Kidney (tissue), 14 donors: ENCODE measurements around the gene GIPC2. TPM values are rescaled to one million over a fixed set of nuclear protein-coding genes. Genes with fewer than 3 reads are reported as not detected.

Experiments used
- DNase-seq, 5 donors: peaks; one replicate each; pipeline ENCODE4 v3.0.0-alpha.2; 2013 to 2020
- FAIRE-seq: peaks from 2 replicates; lab custom pipeline; 2012; peaks lifted over from hg19 to GRCh38; lab: Jason Lieb, UNC
- H3K27ac ChIP-seq, 2 donors: one replicate each; pipeline ENCODE4 v1.7.0; 2013; ENCODE audit warnings: low read depth in 2 of 2, low read length in 2 of 2, inconsistent platforms in 1 of 2
- H3K27me3 ChIP-seq: one replicate; pipeline ENCODE4 v1.7.1; 2013; ENCODE audit warnings: low read length, inconsistent platforms; ENCODE audit not compliant: control insufficient read depth, insufficient read depth
- H3K36me3 ChIP-seq, 3 donors: one replicate each; pipeline versions ENCODE4 v1.7.0 to v1.7.1; 2013; ENCODE audit warnings: low read length in 3 of 3, control low read depth in 1 of 3, inconsistent platforms in 1 of 3; ENCODE audit not compliant: insufficient read depth in 3 of 3, control insufficient read depth in 2 of 3
- H3K4me1 ChIP-seq, 3 donors: one replicate each; pipeline versions ENCODE4 v1.7.0 to v1.7.1; 2013; ENCODE audit warnings: low read length in 3 of 3, inconsistent platforms in 1 of 3, low read depth in 1 of 3; ENCODE audit not compliant: control insufficient read depth in 2 of 3, insufficient read depth in 2 of 3
- H3K4me3 ChIP-seq, 3 donors: one replicate each; pipeline versions ENCODE4 v1.7.0 to v1.8.1; 2013; ENCODE audit warnings: low read length in 3 of 3, control low read depth in 1 of 3, inconsistent platforms in 1 of 3
- H3K9ac ChIP-seq, 3 donors: one replicate each; pipeline versions ENCODE4 v1.7.0 to v1.7.1; 2013; ENCODE audit warnings: low read length in 3 of 3, control low read depth in 1 of 3, inconsistent platforms in 1 of 3
- H3K9me3 ChIP-seq, 3 donors: one replicate each; pipeline versions ENCODE4 v1.7.0 to v1.7.1; 2013; ENCODE audit warnings: low read length in 3 of 3, control low read depth in 1 of 3, inconsistent platforms in 1 of 3; ENCODE audit not compliant: control insufficient read depth in 2 of 3, insufficient read depth in 1 of 3
- intact Hi-C: fragments of 100-400 bp; cut with DNase I; formaldehyde crosslinking; loops from one replicate; pipeline ENCODE4 v1.11.1; 2022
- polyA plus RNA-seq: library from polyadenylated mRNA; stranded (reverse); fragments of 350-450 nt; fragmentation: Illumina TruSeq; extraction: RNeasy Lipid Tissue Mini Kit (QIAGEN cat#74804); gene quantifications from one replicate; pipeline ENCODE4 v1.2.3, GENCODE V29; 2014; ENCODE audit warnings: low read depth, low replicate concordance; ENCODE audit not compliant: insufficient read depth
- total RNA-seq: library from RNA; stranded (reverse); fragmentation: NEBNext Ultra II Directional; extraction: Animal tissue kit (Norgen Biotek cat#: 25700); gene quantifications from one replicate; pipeline ENCODE4 v1.2.1, GENCODE V29; 2021
- TF ChIP-seq, protein P1 (sequence below): IDR thresholded peaks from 3 replicates; pipeline ENCODE4 v1.5.1; 2012; ENCODE audit warnings: mild to moderate bottlenecking, moderate library complexity, borderline replicate concordance; ENCODE audit not compliant: insufficient read depth; ENCODE audit errors: extremely low read depth
- donor health status: control.
- donor health status: control.
- donor health status: control.
- donor health status: control.
- donor health status: control.
- donor health status: DM: yes; HTN: yes; CAD: no.
- donor health status: Normal renal cell carcinoma (clear cell type).

The GIPC2 gene
- total and polyA plus RNA-seq, 2 donors from 2014 or later: 10.7 to 20.3 TPM

DNA sequence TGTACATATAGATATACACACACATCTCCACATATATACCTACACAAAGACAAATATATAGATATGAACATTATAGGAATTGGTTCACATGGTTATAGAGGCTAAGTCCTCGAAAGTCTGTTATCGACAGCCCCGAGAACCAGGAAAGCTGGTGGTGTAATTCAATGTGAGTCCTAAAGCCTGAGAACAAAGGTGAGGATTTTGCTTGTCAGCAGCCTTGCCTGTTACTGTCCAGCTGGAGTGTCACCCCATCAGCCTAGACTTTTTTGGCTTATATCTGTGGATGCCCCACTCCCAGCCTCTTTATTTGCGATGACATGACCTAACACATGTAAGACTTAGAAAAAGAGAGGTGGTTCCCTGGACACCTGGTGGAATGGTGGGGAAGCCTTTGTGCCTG, 97.0 kb downstream of the GIPC2 start:
- no peak overlapping the region for H3K4me3 ChIP-seq
- intact Hi-C loops: no loop called here
- H3K36me3 ChIP-seq: no peaks in the 10 kb centered on the region
- H3K27me3 ChIP-seq: no peaks in the 10 kb centered on the region
- FAIRE-seq: no peak
- TF ChIP-seq, protein P1, sequence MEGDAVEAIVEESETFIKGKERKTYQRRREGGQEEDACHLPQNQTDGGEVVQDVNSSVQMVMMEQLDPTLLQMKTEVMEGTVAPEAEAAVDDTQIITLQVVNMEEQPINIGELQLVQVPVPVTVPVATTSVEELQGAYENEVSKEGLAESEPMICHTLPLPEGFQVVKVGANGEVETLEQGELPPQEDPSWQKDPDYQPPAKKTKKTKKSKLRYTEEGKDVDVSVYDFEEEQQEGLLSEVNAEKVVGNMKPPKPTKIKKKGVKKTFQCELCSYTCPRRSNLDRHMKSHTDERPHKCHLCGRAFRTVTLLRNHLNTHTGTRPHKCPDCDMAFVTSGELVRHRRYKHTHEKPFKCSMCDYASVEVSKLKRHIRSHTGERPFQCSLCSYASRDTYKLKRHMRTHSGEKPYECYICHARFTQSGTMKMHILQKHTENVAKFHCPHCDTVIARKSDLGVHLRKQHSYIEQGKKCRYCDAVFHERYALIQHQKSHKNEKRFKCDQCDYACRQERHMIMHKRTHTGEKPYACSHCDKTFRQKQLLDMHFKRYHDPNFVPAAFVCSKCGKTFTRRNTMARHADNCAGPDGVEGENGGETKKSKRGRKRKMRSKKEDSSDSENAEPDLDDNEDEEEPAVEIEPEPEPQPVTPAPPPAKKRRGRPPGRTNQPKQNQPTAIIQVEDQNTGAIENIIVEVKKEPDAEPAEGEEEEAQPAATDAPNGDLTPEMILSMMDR: no peak
- H3K9ac ChIP-seq: no peak overlapping the region
- DNase-seq: no peak
- peaks cover 0 to 3% (median 0%) of the 10 kb centered on the region in 3 donors for H3K4me1 ChIP-seq
- no peak overlapping the region for H3K27ac ChIP-seq
- no peaks in the 10 kb centered on the region for H3K9me3 ChIP-seq

DNA sequence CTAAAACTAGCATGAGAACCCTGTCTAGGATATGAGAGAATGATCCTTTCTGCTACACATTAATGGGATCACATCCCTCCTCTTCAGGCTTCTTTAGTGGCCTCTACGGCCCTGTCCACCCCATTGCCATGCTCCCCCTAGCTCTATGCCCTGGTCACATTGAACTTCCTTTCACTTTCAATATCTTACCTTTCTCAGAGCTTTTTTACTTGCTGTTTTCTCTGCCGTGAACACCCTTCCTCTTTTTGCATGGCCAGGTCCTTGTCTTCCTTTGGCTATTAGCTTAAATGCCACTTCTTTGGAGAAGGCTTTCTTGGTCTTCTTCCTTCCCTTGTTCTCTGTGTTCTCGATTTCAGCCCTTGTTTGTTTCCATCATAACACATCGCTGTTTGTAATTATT, 97.4 kb downstream of the GIPC2 start:
- Histone ChIP-seq H3K27me3 (no peaks in the 10 kb centered on the region), H3K4me3 (no peak overlapping the region), H3K4me1 (peaks cover 0 to 3% (median 0%) of the 10 kb centered on the region in 3 donors), H3K36me3 (no peaks in the 10 kb centered on the region), H3K9ac (no peak overlapping the region), H3K27ac (no peak overlapping the region), H3K9me3 (no peaks in the 10 kb centered on the region)
- TF ChIP-seq, protein P1: no peak
- DNase-seq (no peak), FAIRE-seq (no peak)
- intact Hi-C loops: no loop called here

DNA sequence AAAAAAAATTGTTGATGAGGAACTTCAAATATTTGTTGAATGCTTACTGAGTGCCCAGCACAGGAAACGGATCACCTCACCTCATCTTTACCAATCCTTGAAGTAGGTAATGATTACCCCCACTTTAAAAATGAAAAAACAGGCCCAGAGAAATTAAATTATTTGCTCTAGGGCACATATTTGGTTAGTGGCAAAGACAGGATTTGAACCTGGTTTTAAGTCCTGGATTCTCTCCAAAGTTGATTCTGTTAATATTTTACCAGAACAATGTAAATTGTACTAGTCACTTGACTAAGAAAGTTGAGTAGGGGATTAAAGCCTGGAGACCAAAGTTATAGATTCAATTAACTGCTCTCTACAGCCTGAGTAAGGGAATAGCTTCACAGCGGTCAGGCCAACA, 97.9 kb downstream of the GIPC2 start:
- Histone ChIP-seq H3K9me3 (no peaks in the 10 kb centered on the region), H3K36me3 (no peaks in the 10 kb centered on the region), H3K4me1 (peaks cover 0 to 3% (median 0%) of the 10 kb centered on the region in 3 donors), H3K4me3 (no peak overlapping the region), H3K27ac (no peak overlapping the region), H3K27me3 (no peaks in the 10 kb centered on the region), H3K9ac (no peak overlapping the region)
- intact Hi-C loops: no loop called here
- TF ChIP-seq, protein P1: no peak
- peak in 1 of 5 donors; percentile 12 for DNase-seq
- no peak for FAIRE-seq

DNA sequence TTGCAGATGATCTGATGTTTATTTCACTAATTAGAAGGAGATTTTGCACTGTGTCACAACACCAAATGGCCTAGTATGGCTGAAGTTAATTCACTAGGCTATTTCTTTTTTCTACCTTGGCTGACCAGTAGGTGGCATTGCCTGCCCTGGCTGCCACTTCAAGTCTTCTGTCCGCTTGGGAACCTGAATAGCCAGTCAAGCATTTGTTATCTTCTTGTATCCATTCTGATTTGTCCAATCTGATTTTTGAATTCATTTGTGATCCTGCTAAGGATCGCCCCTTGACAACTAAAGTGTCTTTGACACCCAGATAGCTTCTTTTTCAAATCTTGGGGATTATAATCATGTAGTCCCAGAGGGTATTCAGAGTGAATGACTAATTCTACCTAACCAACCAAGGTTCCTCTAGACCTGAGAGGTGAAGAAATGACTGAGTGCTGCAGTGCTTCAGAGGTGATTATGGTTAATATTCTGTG, 99.4 kb downstream of the GIPC2 start:
- Histone ChIP-seq H3K36me3 (no peaks in the 10 kb centered on the region), H3K27me3 (no peaks in the 10 kb centered on the region), H3K27ac (no peak overlapping the region), H3K9me3 (no peaks in the 10 kb centered on the region), H3K4me1 (peaks cover 0 to 3% (median 0%) of the 10 kb centered on the region in 3 donors), H3K4me3 (no peak overlapping the region), H3K9ac (no peak overlapping the region)
- TF ChIP-seq, protein P1: peak; percentile 90
- DNase-seq: peak in 3 of 5 donors; percentile 46 to 75 (median 61)
- FAIRE-seq: peak; percentile 69
- intact Hi-C loops: no loop called here
